ENCODE results near the gene SUSD3.

DNA sequence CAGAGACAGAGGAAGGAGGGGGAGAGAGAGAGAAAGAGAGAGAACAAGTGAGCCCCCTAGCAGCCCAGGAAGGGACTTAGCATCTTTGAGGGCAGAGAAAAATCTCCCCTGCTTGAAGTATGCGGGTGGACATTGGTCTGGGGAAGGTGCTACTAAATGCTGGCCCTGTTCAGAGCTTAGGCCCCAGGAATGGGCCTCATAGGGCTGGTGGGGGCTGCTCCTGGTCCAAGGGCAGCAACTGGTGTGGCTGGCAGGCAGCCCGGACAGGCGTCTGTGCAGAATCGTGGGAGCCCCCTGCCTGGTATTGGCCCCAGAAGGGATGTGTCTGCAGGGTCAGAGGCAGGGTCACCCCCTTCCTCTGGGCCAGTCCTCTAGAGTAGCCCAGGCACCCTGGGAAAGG, 47.8 kb upstream of the SUSD3 start:
- TF ChIP-seq POLR2A (IDR thresholded peaks at IDR 0.05; ENCODE audit: low read depth, low read length) (no peak), ESRRA (IDR thresholded peaks at IDR 0.05; ENCODE audit: low read length) (no peak), ZNF24 (IDR thresholded peaks at IDR 0.05) (no peak)
